Neural cell (in vitro differentiated cells): Measurements from ENCODE around the gene RSPO4. TPM values are rescaled to one million over a fixed set of nuclear protein-coding genes. Genes with fewer than 3 reads are reported as not detected.

ENCODE experiments used
- H2AFZ ChIP-seq: fragments of 200-600, 300-800 bp; sonication (generic), shearing (Covaris generic); 2 replicates; pipeline ENCODE4 v1.6.0; 2014; ENCODE audit warnings: low read depth, mild to moderate bottlenecking, antibody characterized with exemption, low read length, moderate library complexity
- H3F3A ChIP-seq: fragments of 200-600 bp; shearing (Covaris generic); 2 replicates; pipeline ENCODE4 v1.6.1; 2016; ENCODE audit warnings: mild to moderate bottlenecking, moderate library complexity, mixed read lengths, antibody characterized with exemption, low read length; ENCODE audit not compliant: insufficient read depth, poor library complexity, severe bottlenecking
- H3K27ac ChIP-seq: fragments of 200-600, 300-800 bp; sonication (generic), shearing (Covaris generic); 2 replicates; pipeline ENCODE4 v1.5.1; 2014; ENCODE audit warnings: mild to moderate bottlenecking, low read length, moderate library complexity
- H3K27me3 ChIP-seq: fragments of 300-800, 200-600 bp; sonication (generic), shearing (Covaris generic); 2 replicates; pipeline ENCODE4 v1.6.0; 2014; ENCODE audit warnings: mild to moderate bottlenecking, low read depth, low read length, moderate library complexity; ENCODE audit not compliant: insufficient read depth
- H3K36me3 ChIP-seq: fragments of 300-800, 200-600 bp; sonication (generic), shearing (Covaris generic); 2 replicates; pipeline ENCODE4 v1.5.1; 2014; ENCODE audit warnings: mild to moderate bottlenecking, antibody characterized with exemption, low read length, moderate library complexity; ENCODE audit not compliant: insufficient read depth
- H3K4me2 ChIP-seq: fragments of 300-800, 200-600 bp; sonication (generic), shearing (Covaris generic); 2 replicates; pipeline ENCODE4 v1.6.0; 2014; ENCODE audit warnings: mild to moderate bottlenecking, low read length
- H3K4me3 ChIP-seq: fragments of 300-800, 200-600 bp; sonication (generic), shearing (Covaris generic); 2 replicates; pipeline ENCODE4 v1.5.1; 2014; ENCODE audit warnings: mild to moderate bottlenecking, low read length, moderate library complexity
- H3K79me2 ChIP-seq: fragments of 200-600 bp; shearing (Covaris generic); replicated peaks from 2 replicates; pipeline ENCODE4 v1.6.0; 2014; ENCODE audit warnings: mild to moderate bottlenecking, low read length, moderate library complexity; ENCODE audit not compliant: insufficient read depth
- H3K9ac ChIP-seq: fragments of 300-800, 200-600 bp; sonication (generic), shearing (Covaris generic); 2 replicates; pipeline ENCODE4 v1.6.1; 2016; ENCODE audit warnings: mild to moderate bottlenecking, low read length, mixed read lengths
- H3K9me2 ChIP-seq: fragments of 200-600 bp; shearing (Covaris generic); 2 replicates; pipeline ENCODE4 v1.6.1; 2016; ENCODE audit warnings: mild to moderate bottlenecking, low read length, mixed read lengths; ENCODE audit not compliant: insufficient read depth
- H3K9me3 ChIP-seq: fragments of 200-600, 300-800 bp; sonication (generic), shearing (Covaris generic); 2 replicates; pipeline ENCODE4 v1.6.1; 2016; ENCODE audit warnings: mild to moderate bottlenecking, mixed run types, low read length, moderate library complexity, mixed read lengths
- H4K20me1 ChIP-seq: fragments of 200-600 bp; shearing (Covaris generic); 2 replicates; pipeline ENCODE4 v1.6.1; 2016; ENCODE audit warnings: mild to moderate bottlenecking, mixed run types; ENCODE audit not compliant: insufficient read depth
- EP300 ChIP-seq: fragments of 450-650 bp; conservative IDR thresholded peaks from 2 replicates; pipeline ENCODE4 v1.6.1; 2014; ENCODE audit warnings: antibody characterized with exemption, mild to moderate bottlenecking, moderate library complexity; ENCODE audit not compliant: poor library complexity, severe bottlenecking
- EZH2 ChIP-seq: fragments of 200-600, 300-800 bp; shearing (Covaris generic), sonication (generic); IDR thresholded peaks from 2 replicates; pipeline ENCODE4 v1.6.1; 2014; ENCODE audit warnings: antibody characterized with exemption, low read length, borderline replicate concordance, mild to moderate bottlenecking; ENCODE audit not compliant: insufficient read depth, poor library complexity, severe bottlenecking
- MXI1 ChIP-seq: fragments of 450-650 bp; conservative IDR thresholded peaks from 2 replicates; pipeline ENCODE4 v1.6.1; 2014; ENCODE audit warnings: antibody characterized with exemption, mild to moderate bottlenecking; ENCODE audit not compliant: poor library complexity, severe bottlenecking
- POLR2AphosphoS5 ChIP-seq: IDR thresholded peaks from 2 replicates; pipeline ENCODE4 v1.6.1; 2012
- RAD21 ChIP-seq: fragments of 450-650 bp; conservative IDR thresholded peaks from 2 replicates; pipeline ENCODE4 v1.6.1; 2014; ENCODE audit warnings: antibody characterized with exemption, mild to moderate bottlenecking, moderate library complexity
- SMC3 ChIP-seq: fragments of 450-650 bp; conservative IDR thresholded peaks from 2 replicates; pipeline ENCODE4 v1.6.1; 2014; ENCODE audit warnings: antibody characterized with exemption, mild to moderate bottlenecking, moderate library complexity; ENCODE audit not compliant: poor library complexity
- TAF1 ChIP-seq: IDR thresholded peaks from 2 replicates; pipeline ENCODE4 v1.6.1; 2012; ENCODE audit warnings: low read depth
- polyA plus RNA-seq: library from polyadenylated mRNA; depleted of rRNA; stranded (reverse); fragments of >200 nt; gene quantifications from 2 replicates; pipeline ENCODE4 v1.2.3, GENCODE V29; 2014
- TF ChIP-seq, protein P1 (sequence below): fragments of 450-650 bp; IDR thresholded peaks from 2 replicates; pipeline ENCODE4 v1.5.1; 2014; ENCODE audit warnings: antibody characterized with exemption, mild to moderate bottlenecking, moderate library complexity; ENCODE audit not compliant: poor library complexity, severe bottlenecking
- TF ChIP-seq, protein P2 (sequence below): IDR thresholded peaks from 2 replicates; pipeline ENCODE4 v1.6.1; 2012; ENCODE audit warnings: borderline replicate concordance

Gene RSPO4
- polyA plus RNA-seq, 1 donor from 2014 or later = 0.19 TPM

DNA sequence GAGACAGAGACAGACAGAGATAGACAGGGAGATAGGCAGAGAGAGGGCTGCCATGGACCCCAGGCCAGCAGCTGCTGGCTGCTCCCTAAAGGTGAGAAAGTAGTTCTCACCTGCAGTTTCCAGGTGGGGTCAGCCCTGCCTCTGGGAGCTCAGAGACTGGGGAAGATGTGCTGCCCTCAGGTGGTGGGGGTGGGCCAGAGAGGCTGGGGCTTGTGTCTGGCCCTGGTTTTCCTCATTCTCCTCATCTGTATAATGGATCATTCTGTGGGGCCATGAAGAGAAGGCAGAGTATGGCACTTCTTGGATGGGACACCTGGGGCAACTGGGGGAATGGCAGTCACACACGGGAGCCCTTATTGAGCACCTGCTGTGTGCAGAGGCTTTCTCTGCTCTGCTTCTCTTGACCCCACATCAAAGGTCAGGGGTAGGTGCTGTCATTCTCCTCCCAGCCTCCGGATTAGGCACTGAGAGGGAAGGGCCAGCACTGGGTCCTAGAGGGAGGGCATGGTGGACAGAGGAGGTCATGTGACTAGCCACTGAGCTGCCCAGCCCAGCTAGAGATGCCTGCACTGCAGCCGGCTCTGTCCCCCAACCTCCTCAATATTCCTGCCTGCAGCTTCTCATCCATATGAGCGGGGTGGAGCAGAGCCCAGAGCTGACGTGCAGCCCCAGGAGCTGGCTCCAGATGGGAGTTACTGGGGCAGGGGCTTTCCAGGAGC lies 90.1 kb downstream of the RSPO4 start:
- H3F3A ChIP-seq = no peaks in the 10 kb centered on the region
- no peak overlapping the region for H3K4me3 ChIP-seq
- no peak overlapping the region for H3K4me2 ChIP-seq
- H2AFZ ChIP-seq = no peak overlapping the region
- no peaks in the 10 kb centered on the region for H3K9me2 ChIP-seq
- no peaks in the 10 kb centered on the region for H3K9me3 ChIP-seq
- no peaks in the 10 kb centered on the region for H3K79me2 ChIP-seq
- H4K20me1 ChIP-seq = no peaks in the 10 kb centered on the region
- TF ChIP-seq EP300 = no peak
- TF ChIP-seq POLR2AphosphoS5 = no peak
- TF ChIP-seq, protein P1, sequence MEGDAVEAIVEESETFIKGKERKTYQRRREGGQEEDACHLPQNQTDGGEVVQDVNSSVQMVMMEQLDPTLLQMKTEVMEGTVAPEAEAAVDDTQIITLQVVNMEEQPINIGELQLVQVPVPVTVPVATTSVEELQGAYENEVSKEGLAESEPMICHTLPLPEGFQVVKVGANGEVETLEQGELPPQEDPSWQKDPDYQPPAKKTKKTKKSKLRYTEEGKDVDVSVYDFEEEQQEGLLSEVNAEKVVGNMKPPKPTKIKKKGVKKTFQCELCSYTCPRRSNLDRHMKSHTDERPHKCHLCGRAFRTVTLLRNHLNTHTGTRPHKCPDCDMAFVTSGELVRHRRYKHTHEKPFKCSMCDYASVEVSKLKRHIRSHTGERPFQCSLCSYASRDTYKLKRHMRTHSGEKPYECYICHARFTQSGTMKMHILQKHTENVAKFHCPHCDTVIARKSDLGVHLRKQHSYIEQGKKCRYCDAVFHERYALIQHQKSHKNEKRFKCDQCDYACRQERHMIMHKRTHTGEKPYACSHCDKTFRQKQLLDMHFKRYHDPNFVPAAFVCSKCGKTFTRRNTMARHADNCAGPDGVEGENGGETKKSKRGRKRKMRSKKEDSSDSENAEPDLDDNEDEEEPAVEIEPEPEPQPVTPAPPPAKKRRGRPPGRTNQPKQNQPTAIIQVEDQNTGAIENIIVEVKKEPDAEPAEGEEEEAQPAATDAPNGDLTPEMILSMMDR = no peak
- no peak for TF ChIP-seq TAF1
- TF ChIP-seq RAD21 = no peak
- no peak for TF ChIP-seq MXI1
- TF ChIP-seq EZH2 = no peak
- TF ChIP-seq SMC3 = no peak
- TF ChIP-seq, protein P2, sequence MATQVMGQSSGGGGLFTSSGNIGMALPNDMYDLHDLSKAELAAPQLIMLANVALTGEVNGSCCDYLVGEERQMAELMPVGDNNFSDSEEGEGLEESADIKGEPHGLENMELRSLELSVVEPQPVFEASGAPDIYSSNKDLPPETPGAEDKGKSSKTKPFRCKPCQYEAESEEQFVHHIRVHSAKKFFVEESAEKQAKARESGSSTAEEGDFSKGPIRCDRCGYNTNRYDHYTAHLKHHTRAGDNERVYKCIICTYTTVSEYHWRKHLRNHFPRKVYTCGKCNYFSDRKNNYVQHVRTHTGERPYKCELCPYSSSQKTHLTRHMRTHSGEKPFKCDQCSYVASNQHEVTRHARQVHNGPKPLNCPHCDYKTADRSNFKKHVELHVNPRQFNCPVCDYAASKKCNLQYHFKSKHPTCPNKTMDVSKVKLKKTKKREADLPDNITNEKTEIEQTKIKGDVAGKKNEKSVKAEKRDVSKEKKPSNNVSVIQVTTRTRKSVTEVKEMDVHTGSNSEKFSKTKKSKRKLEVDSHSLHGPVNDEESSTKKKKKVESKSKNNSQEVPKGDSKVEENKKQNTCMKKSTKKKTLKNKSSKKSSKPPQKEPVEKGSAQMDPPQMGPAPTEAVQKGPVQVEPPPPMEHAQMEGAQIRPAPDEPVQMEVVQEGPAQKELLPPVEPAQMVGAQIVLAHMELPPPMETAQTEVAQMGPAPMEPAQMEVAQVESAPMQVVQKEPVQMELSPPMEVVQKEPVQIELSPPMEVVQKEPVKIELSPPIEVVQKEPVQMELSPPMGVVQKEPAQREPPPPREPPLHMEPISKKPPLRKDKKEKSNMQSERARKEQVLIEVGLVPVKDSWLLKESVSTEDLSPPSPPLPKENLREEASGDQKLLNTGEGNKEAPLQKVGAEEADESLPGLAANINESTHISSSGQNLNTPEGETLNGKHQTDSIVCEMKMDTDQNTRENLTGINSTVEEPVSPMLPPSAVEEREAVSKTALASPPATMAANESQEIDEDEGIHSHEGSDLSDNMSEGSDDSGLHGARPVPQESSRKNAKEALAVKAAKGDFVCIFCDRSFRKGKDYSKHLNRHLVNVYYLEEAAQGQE = no peak
- H3K27ac ChIP-seq = no peak overlapping the region
- H3K27me3 ChIP-seq = no peaks in the 10 kb centered on the region
- no peaks in the 10 kb centered on the region for H3K36me3 ChIP-seq
- H3K9ac ChIP-seq = no peak overlapping the region

DNA sequence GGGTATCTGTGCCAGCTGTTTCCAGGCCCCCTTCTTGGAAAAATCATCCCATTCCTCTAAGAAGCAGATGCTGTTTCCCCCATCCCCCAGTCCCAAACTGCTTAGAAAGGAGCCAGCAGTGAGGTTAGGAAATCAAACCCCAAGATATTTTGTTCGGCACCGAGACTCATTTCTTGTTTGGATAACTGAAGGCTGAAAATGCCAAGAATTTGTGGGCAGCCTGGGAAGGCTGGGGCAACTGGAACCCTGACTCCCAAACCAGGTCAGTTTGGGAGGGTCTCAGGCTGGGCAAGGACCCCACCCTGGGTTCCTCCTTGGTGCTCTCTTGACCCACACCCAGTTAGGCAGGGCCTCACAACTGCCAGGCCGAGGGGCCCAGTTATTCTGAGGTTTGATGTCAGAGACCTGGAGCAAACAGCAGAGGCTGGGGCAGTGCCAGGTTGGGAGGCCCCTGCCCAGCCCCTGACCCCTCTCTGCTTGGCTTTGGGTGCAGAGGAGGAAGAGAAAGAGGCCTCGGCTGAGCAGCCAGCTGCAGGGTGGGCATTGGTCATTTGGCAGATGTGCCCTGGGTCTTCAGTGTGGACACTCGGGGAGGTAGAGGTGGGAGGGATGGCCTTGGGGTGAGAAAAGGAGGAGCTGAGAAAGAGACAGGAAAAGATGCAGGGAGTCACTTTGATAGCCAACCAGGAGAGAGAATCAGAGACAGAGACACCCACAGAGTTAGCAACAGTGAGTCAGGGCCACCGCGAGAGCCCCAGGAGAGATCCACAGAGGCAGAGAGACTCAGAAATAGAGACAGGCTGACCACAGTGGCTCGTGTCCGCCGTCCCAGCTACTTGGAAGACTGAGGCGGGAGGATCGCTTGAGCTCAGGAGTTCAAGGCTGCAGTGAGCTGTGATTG lies 91.0 kb downstream of the RSPO4 start:
- H3K36me3 ChIP-seq = no peaks in the 10 kb centered on the region
- H2AFZ ChIP-seq = no peak overlapping the region
- H3K9me2 ChIP-seq = no peaks in the 10 kb centered on the region
- H3K79me2 ChIP-seq = no peaks in the 10 kb centered on the region
- no peak overlapping the region for H3K4me2 ChIP-seq
- H3K27ac ChIP-seq = no peak overlapping the region
- no peaks in the 10 kb centered on the region for H4K20me1 ChIP-seq
- no peaks in the 10 kb centered on the region for H3F3A ChIP-seq
- no peaks in the 10 kb centered on the region for H3K27me3 ChIP-seq
- no peak overlapping the region for H3K9ac ChIP-seq
- no peak overlapping the region for H3K4me3 ChIP-seq
- TF ChIP-seq EZH2 (no peak), TAF1 (no peak), POLR2AphosphoS5 (no peak), EP300 (no peak), RAD21 (no peak), MXI1 (no peak), SMC3 (no peak)
- TF ChIP-seq, protein P1 = no peak
- TF ChIP-seq, protein P2 = no peak
- H3K9me3 ChIP-seq = no peaks in the 10 kb centered on the region
